ENCODE measurements around the gene KIZ. TPM values are rescaled to one million over a fixed set of nuclear protein-coding genes. Genes with fewer than 3 reads are reported as not detected.

The KIZ gene
- total RNA-seq, 1 experiment from 2014 or later = 9.1 TPM

- POLR2A ChIA-PET (ENCODE audit: low non-redundant PET) = no interaction called here
- CTCF ChIA-PET = no interaction called here
These were observed 49.6 kb downstream of the KIZ start for GRCh38 chr20:21175433-21175832.

GRCh38 chr20:21177767-21178166, 51.9 kb downstream of the KIZ start:
- BruUV-seq (replicated peaks) = no TSS peak
- intact Hi-C loops (cut with micrococcal nuclease; ENCODE audit: unreplicated experiment) = no loop called here
- ChIA-PET POLR2A (ENCODE audit: low non-redundant PET) (no interaction called here), CTCF (no interaction called here)
- Histone ChIP-seq H3K27ac (ENCODE audit: low read depth, low read length, poor library complexity, severe bottlenecking) (no peak overlapping the region), H3K4me1 (ENCODE audit: insufficient read depth, low read length, poor library complexity, severe bottlenecking) (no peaks in the 10 kb centered on the region), H3K36me3 (ENCODE audit: insufficient read depth, low read length, poor library complexity, severe bottlenecking) (no peaks in the 10 kb centered on the region), H3K4me3 (ENCODE audit: low read depth, low read length, poor library complexity, severe bottlenecking) (no peak overlapping the region), H3K9me3 (ENCODE audit: low read depth, low read length, poor library complexity, severe bottlenecking) (peaks cover 10% of the 10 kb centered on the region), H3K27me3 (replicated peaks; ENCODE audit: insufficient read depth, low read depth, low read length, poor library complexity) (no peaks in the 10 kb centered on the region)
- no peak for DNase-seq (ENCODE audit: low spot score)
- TF ChIP-seq EZH2 (IDR thresholded peaks at IDR 0.05; ENCODE audit: borderline replicate concordance, low read depth, low read length, poor library complexity, severe bottlenecking) = no peak
- no peak for TF ChIP-seq CTCF (conservative IDR thresholded peaks at IDR 0.05; ENCODE audit: low read depth, low read length)

More at GRCh38 chr20:21175433-21175832, 49.6 kb downstream of the KIZ start:
- Histone ChIP-seq H3K27ac (ENCODE audit: low read depth, low read length, poor library complexity, severe bottlenecking) (no peak overlapping the region), H3K27me3 (replicated peaks; ENCODE audit: insufficient read depth, low read depth, low read length, poor library complexity) (no peaks in the 10 kb centered on the region), H3K36me3 (ENCODE audit: insufficient read depth, low read length, poor library complexity, severe bottlenecking) (no peaks in the 10 kb centered on the region), H3K9me3 (ENCODE audit: low read depth, low read length, poor library complexity, severe bottlenecking) (peaks cover 10% of the 10 kb centered on the region), H3K4me3 (ENCODE audit: low read depth, low read length, poor library complexity, severe bottlenecking) (no peak overlapping the region), H3K4me1 (ENCODE audit: insufficient read depth, low read length, poor library complexity, severe bottlenecking) (no peaks in the 10 kb centered on the region)
- no TSS peak for BruUV-seq (replicated peaks)
- DNase-seq (ENCODE audit: low spot score) = no peak
- TF ChIP-seq EZH2 (IDR thresholded peaks at IDR 0.05; ENCODE audit: borderline replicate concordance, low read depth, low read length, poor library complexity, severe bottlenecking) (no peak), CTCF (conservative IDR thresholded peaks at IDR 0.05; ENCODE audit: low read depth, low read length) (no peak)
- intact Hi-C loops (cut with micrococcal nuclease; ENCODE audit: unreplicated experiment) = no loop called here

- no TSS peak for BruUV-seq (replicated peaks)
- Histone ChIP-seq H3K27me3 (replicated peaks; ENCODE audit: insufficient read depth, low read depth, low read length, poor library complexity) (no peaks in the 10 kb centered on the region), H3K4me1 (ENCODE audit: insufficient read depth, low read length, poor library complexity, severe bottlenecking) (no peaks in the 10 kb centered on the region), H3K27ac (ENCODE audit: low read depth, low read length, poor library complexity, severe bottlenecking) (no peak overlapping the region), H3K4me3 (ENCODE audit: low read depth, low read length, poor library complexity, severe bottlenecking) (no peak overlapping the region), H3K36me3 (ENCODE audit: insufficient read depth, low read length, poor library complexity, severe bottlenecking) (no peaks in the 10 kb centered on the region), H3K9me3 (ENCODE audit: low read depth, low read length, poor library complexity, severe bottlenecking) (peaks cover 10% of the 10 kb centered on the region)
- POLR2A ChIA-PET (ENCODE audit: low non-redundant PET) = no interaction called here
- CTCF ChIA-PET = no interaction called here
- no peak for TF ChIP-seq CTCF (conservative IDR thresholded peaks at IDR 0.05; ENCODE audit: low read depth, low read length)
- no peak for TF ChIP-seq EZH2 (IDR thresholded peaks at IDR 0.05; ENCODE audit: borderline replicate concordance, low read depth, low read length, poor library complexity, severe bottlenecking)
- intact Hi-C loops (cut with micrococcal nuclease; ENCODE audit: unreplicated experiment) = no loop called here
- DNase-seq (ENCODE audit: low spot score) = no peak
These were observed 53.9 kb downstream of the KIZ start for GRCh38 chr20:21179757-21180156.

Measured in A673 (cell line).